GM13976 (cell line): ENCODE data around the gene BTN3A1.

Source experiments
- DNase-seq: peaks from one replicate; pipeline ENCODE4 v3.0.0; 2012; ENCODE audit warnings: low spot score
- in situ Hi-C: fragments of 300-500 bp; cut with MboI; formaldehyde crosslinking; loops from one replicate; pipeline ENCODE4 v1.12.0; 2022; ENCODE audit warnings: low sequenced_read_pairs, mixed read lengths, inconsistent platforms; ENCODE audit not compliant: unreplicated experiment
- TF ChIP-seq, protein P1 (sequence below): IDR thresholded peaks from 2 replicates; pipeline ENCODE4 v1.5.1; 2012; ENCODE audit warnings: borderline replicate concordance, mild to moderate bottlenecking; ENCODE audit not compliant: insufficient read depth; ENCODE audit errors: extremely low read depth, missing control alignments, control extremely low read depth

The BTN3A1 gene

DNA sequence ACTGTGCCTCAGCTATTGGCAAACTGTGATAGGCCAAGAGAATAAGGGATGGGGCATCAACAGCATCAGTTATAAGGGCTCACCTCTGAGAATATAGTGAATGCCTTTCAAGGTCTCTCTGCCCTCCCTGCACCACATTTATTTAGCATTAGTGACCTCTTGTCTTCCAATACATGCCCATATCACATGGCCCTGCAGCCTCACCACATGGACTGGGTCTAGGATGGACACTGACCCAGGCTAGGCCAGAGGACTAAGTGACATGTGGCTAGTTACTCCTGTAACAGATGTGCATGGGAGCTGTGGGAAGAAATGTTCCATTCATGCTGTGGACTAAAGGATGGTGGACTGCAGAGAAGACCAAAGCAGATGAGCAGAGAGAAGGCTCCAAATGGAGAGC, 22.3 kb upstream of the BTN3A1 start:
- in situ Hi-C loops: no loop called here
- DNase-seq: no peak
- TF ChIP-seq, protein P1, sequence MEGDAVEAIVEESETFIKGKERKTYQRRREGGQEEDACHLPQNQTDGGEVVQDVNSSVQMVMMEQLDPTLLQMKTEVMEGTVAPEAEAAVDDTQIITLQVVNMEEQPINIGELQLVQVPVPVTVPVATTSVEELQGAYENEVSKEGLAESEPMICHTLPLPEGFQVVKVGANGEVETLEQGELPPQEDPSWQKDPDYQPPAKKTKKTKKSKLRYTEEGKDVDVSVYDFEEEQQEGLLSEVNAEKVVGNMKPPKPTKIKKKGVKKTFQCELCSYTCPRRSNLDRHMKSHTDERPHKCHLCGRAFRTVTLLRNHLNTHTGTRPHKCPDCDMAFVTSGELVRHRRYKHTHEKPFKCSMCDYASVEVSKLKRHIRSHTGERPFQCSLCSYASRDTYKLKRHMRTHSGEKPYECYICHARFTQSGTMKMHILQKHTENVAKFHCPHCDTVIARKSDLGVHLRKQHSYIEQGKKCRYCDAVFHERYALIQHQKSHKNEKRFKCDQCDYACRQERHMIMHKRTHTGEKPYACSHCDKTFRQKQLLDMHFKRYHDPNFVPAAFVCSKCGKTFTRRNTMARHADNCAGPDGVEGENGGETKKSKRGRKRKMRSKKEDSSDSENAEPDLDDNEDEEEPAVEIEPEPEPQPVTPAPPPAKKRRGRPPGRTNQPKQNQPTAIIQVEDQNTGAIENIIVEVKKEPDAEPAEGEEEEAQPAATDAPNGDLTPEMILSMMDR: no peak

DNA sequence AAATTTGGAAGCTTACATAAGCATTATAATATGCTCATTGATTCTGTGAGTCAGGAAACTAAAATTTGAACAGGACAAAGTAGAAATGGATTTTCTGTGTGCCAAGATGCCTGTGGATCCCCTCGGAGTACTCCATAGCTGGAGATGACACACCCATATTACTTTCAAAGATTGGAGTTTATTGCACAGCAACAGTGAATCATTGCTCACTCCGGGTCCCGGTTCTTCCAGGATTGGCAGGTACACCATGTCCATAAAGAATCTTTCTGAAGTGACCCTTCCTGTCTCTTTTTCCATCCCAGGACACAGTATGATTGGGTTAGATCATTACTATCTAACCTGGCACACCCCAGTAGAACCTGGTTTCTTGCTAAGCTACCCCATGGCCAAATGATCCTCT, 21.8 kb upstream of the BTN3A1 start:
- DNase-seq: no peak
- in situ Hi-C loops: no loop called here
- TF ChIP-seq, protein P1: no peak

DNA sequence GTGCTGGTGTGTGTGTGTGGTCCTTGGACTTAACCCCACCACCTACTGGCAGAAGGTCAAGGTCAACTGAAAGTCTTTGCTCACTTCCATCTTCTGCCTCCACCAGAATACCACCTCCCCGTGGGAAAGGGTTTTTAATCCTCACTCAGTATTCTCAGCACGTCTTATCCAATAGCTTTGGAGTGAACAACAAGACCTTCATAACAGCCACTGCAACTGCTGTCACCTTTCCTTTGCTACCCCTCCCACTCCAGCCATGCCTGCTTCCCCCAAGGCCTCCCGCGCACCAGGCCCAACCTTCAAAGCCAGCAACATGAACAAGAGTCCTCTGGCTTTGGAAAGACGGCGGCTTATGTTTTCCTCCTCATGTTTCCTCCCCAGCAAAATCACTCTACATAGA, 20.0 kb upstream of the BTN3A1 start:
- TF ChIP-seq, protein P1: no peak
- no peak for DNase-seq
- in situ Hi-C loops: no loop called here

DNA sequence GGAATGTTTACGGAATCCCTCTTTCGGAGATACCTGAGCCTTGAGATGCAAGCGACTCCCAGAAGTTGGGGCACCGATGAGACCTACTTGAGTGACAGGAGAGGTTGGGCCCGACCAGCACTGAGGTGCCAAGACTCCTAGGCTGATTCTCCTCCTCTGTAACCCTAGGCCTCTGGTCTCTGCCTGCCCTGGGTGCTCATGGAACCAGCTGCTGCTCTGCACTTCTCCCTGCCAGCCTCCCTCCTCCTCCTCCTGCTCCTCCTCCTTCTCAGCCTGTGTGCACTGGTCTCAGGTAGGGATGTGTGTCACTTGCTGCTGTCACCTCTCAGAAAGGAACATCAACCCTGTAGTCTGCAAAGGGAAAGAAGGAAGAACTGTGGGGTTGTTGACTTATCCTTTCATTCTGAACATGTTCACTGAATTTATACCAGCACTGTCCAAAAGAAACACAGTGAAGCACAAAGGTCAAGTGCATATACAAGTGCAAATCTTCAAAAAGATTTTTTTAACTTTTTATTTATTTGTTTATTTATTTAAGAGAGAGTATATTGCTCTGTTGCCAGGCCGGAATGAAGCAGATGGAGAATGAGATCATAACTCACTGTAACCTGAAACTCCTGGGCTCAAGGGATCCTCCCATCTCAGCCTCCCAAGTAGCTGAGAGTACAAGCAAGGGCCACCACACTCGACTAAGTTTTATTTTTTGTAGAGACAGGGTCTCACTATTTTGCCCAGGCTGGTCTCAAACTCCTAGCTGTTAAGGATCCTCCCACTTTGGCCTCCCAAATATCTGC, 18.3 kb upstream of the BTN3A1 start:
- no peak for DNase-seq
- in situ Hi-C loops: no loop called here
- TF ChIP-seq, protein P1: no peak

DNA sequence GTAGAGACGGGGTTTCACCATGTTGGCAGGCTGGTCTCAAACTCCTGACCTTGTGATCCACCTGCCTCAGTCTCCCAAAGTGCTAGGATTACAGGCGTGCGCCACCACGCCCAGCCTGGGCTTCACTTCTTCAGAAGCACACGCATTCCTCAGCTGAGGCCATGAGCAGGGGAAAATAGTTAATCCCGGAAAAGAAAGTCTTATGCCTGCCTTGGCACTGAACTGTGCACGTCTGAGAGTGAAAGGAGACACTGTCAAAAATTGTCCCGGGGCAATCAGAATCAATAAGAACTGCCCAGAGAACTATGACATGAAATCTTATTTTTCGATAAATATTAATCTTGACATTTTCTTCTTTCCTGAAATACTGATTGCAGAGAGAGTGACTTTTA, 16.3 kb upstream of the BTN3A1 start:
- in situ Hi-C loops: no loop called here
- TF ChIP-seq, protein P1: no peak
- no peak for DNase-seq

DNA sequence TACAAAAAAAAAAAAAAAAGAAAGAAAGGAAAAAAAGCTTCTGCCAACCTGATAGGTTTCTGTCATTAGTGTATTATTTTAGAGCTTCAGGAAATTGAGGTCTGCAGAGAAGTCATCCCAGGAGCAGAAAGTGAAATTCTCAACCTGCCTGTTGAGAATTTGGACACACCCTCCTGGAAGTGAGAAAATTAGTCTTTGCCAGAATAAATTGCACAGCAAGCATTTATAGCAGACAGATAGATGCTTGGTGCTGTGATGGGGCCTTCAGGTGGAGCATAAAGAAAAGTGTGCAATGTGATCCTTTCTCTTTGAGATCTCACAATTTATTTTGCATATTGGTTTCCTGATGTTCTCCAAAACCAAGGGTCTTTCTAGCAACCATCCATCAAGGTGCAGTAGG, 14.5 kb upstream of the BTN3A1 start:
- TF ChIP-seq, protein P1: no peak
- DNase-seq: no peak
- in situ Hi-C loops: no loop called here
